ENCODE measurements around the gene SLC16A12.

Gene SLC16A12, protein sequence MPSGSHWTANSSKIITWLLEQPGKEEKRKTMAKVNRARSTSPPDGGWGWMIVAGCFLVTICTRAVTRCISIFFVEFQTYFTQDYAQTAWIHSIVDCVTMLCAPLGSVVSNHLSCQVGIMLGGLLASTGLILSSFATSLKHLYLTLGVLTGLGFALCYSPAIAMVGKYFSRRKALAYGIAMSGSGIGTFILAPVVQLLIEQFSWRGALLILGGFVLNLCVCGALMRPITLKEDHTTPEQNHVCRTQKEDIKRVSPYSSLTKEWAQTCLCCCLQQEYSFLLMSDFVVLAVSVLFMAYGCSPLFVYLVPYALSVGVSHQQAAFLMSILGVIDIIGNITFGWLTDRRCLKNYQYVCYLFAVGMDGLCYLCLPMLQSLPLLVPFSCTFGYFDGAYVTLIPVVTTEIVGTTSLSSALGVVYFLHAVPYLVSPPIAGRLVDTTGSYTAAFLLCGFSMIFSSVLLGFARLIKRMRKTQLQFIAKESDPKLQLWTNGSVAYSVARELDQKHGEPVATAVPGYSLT

DNA sequence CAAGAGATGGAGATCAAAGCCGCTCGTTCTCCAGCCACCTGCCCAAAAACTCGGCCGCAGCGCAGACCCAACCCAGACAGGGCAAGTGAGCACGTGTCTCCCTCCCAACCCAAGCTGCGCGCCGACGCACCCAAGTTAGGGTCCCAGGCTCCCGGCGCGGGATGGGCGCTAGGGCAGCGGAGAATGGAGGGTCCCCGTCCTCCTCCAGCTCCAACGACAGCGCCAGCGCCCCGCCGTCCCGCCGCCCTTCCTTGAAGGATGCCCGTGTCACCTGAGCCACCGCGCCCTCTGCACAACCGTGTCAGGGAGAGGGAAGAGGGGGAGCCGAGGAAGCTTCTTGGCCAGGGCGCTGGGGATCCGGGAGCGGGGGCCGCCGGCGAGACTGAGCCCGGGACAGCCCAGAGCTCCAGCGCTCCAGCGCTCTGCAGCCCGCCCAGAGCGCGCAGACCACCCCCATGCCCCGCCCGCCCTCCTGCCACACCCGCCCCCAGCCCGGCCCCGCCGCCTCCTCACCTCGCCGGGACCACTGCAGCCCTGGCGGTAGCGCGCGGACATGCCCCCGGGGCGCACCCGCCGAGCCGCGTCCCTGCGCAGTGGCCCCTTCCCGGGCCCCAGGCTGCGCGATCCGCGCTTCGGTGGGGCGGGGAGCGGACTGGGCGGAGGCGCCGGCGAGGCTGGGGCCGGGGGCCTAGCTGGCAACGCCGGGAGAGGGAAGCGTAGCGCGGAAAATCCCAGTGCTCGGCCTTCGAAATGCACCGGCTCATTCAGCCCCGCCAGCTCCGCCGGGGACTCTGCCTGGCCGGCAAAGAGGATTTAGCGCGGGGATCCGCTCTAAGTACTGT, at the start of gene SLC16A12:
TSS of gene SLC16A12 (minus strand) at position 424 of the 842 bp plus-strand sequence. CDS start 73,016 bp downstream, outside the sequence.
- TF ChIP-seq, protein P1, sequence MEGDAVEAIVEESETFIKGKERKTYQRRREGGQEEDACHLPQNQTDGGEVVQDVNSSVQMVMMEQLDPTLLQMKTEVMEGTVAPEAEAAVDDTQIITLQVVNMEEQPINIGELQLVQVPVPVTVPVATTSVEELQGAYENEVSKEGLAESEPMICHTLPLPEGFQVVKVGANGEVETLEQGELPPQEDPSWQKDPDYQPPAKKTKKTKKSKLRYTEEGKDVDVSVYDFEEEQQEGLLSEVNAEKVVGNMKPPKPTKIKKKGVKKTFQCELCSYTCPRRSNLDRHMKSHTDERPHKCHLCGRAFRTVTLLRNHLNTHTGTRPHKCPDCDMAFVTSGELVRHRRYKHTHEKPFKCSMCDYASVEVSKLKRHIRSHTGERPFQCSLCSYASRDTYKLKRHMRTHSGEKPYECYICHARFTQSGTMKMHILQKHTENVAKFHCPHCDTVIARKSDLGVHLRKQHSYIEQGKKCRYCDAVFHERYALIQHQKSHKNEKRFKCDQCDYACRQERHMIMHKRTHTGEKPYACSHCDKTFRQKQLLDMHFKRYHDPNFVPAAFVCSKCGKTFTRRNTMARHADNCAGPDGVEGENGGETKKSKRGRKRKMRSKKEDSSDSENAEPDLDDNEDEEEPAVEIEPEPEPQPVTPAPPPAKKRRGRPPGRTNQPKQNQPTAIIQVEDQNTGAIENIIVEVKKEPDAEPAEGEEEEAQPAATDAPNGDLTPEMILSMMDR (IDR thresholded peaks at IDR 0.05; ENCODE audit: low read depth, low read length, missing control alignments): no peak
- no peaks in the 10 kb centered on the region for H3K27me3 ChIP-seq (replicated peaks)
- no peaks in the 10 kb centered on the region for H3K36me3 ChIP-seq (replicated peaks)
- no peak for DNase-seq
- in situ Hi-C loops (cut with HindIII; ENCODE audit: low pct_ligation_motif_present, low sequenced_read_pairs): no loop called here
- no peak within 1 kb of the TSS for H3K27ac ChIP-seq
- peak within 1 kb of the TSS; percentile 62 for H3K4me3 ChIP-seq (ENCODE audit: low read depth, low read length)

DNA sequence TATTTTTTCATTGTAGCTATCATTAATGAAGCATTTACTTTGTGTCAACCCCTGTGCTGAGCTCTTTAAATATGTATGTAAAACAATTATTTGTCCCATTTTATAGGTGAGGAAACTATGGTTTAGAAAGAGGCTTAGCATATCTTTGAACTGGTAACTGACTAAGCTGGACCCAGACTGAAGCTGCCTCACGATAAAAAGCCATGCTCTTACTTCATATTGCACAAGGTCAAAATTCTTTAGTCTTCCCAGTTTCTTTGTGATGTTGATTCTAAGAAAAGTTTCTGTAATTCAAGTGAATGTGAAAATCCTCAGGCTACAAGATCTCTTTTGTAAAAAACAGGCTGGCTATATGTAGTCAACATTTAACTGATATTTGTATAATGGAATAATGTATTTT, 46.6 kb upstream of the SLC16A12 start:
- H3K4me3 ChIP-seq (ENCODE audit: low read depth, low read length): no peak overlapping the region
- in situ Hi-C loops (cut with HindIII; ENCODE audit: low pct_ligation_motif_present, low sequenced_read_pairs): no loop called here
- no peak for DNase-seq
- TF ChIP-seq, protein P1 (IDR thresholded peaks at IDR 0.05; ENCODE audit: low read depth, low read length, missing control alignments): no peak
- H3K27me3 ChIP-seq (replicated peaks): no peaks in the 10 kb centered on the region
- H3K36me3 ChIP-seq (replicated peaks): no peaks in the 10 kb centered on the region
- H3K27ac ChIP-seq: no peak overlapping the region

DNA sequence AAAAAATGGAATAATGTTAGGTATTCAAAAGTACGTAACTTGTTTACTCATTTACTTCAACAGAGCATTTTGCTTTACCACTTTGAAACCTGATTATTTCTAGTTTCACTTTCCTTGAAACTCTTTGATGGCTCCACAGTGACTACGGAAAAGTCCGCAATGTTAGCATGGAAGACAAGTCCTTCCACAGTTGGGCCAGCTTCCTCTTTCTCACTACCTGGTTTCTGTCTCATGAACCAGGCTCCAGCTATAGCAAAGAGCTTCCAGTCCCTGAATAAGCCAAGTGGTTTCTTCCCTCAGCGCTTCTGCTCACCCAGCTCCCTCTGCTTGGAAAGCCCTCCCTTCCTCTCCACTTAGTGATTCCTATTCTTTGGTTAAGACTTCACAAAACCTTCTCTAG, 44.8 kb upstream of the SLC16A12 start:
- H3K4me3 ChIP-seq (ENCODE audit: low read depth, low read length): no peak overlapping the region
- H3K27ac ChIP-seq: no peak overlapping the region
- no peak for DNase-seq
- in situ Hi-C loops (cut with HindIII; ENCODE audit: low pct_ligation_motif_present, low sequenced_read_pairs): no loop called here
- H3K36me3 ChIP-seq (replicated peaks): no peaks in the 10 kb centered on the region
- TF ChIP-seq, protein P1 (IDR thresholded peaks at IDR 0.05; ENCODE audit: low read depth, low read length, missing control alignments): no peak
- no peaks in the 10 kb centered on the region for H3K27me3 ChIP-seq (replicated peaks)

DNA sequence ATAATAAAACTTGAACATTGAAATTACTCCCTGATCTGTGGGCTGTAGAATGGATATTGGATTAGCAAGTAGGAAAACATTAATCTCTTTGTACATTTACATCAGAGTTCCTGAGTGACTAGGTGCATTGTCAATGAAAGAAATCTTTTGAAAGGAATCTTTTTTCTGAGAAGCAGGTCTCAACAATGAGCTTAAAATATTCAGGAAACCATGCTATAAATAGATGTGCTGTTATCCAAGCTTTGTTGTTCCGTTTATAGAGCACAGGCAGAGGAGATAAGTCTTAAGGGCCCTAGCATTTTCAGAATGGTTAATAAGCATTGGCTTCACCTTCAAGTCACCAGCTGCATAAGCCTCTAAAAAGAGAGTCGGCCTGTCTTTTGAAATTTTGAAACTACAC, 41.3 kb upstream of the SLC16A12 start:
- TF ChIP-seq, protein P1 (IDR thresholded peaks at IDR 0.05; ENCODE audit: low read depth, low read length, missing control alignments): no peak
- Histone ChIP-seq H3K27ac (no peak overlapping the region), H3K36me3 (replicated peaks) (no peaks in the 10 kb centered on the region), H3K4me3 (ENCODE audit: low read depth, low read length) (no peak overlapping the region), H3K27me3 (replicated peaks) (no peaks in the 10 kb centered on the region)
- in situ Hi-C loops (cut with HindIII; ENCODE audit: low pct_ligation_motif_present, low sequenced_read_pairs): no loop called here
- no peak for DNase-seq

DNA sequence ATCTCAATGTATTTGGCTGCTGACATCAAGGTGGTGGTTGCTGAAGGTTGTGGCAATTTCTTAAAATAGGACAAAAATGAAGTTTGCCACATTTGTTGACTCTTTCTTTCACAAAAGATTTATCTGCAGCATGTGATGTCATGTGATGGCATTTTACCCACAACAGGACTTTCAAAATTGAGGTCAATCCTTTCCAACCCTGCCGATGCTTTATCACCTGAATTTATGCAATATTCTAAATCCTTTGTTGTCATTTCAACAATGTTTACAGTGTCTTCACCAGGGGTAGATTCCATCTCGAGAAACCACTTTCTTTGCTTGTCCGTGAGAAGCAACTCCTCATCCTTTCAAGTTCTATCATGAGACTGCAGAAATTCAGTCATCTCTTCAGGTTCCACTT, 40.6 kb upstream of the SLC16A12 start:
- in situ Hi-C loops (cut with HindIII; ENCODE audit: low pct_ligation_motif_present, low sequenced_read_pairs): no loop called here
- H3K27ac ChIP-seq: no peak overlapping the region
- no peaks in the 10 kb centered on the region for H3K27me3 ChIP-seq (replicated peaks)
- no peaks in the 10 kb centered on the region for H3K36me3 ChIP-seq (replicated peaks)
- H3K4me3 ChIP-seq (ENCODE audit: low read depth, low read length): no peak overlapping the region
- no peak for DNase-seq
- TF ChIP-seq, protein P1 (IDR thresholded peaks at IDR 0.05; ENCODE audit: low read depth, low read length, missing control alignments): no peak

Data from brain microvascular endothelial cell (primary cell).